Right cardiac atrium (tissue), 5 donors: ENCODE measurements around the gene LIMCH1. TPM values are rescaled to one million over a fixed set of nuclear protein-coding genes. Genes with fewer than 3 reads are reported as not detected.

ENCODE experiments used
- ATAC-seq, 2 donors: fragments of 200-7000 bp; cut with Tn5 transposase; one replicate each; pipeline versions ENCODE4 v1.8.0 to v1.9.1; 2020; ENCODE audit warnings: moderate library complexity in 2 of 2, mild to moderate bottlenecking in 1 of 2
- DNase-seq, 3 donors: peaks; one replicate each; pipeline ENCODE4 v3.0.0-alpha.2; 2020
- H3K27ac ChIP-seq: one replicate; pipeline ENCODE4 v1.5.1; 2013; ENCODE audit warnings: mild to moderate bottlenecking, low read length, control low read depth, moderate library complexity
- H3K27me3 ChIP-seq: one replicate; pipeline ENCODE4 v1.6.1; 2013; ENCODE audit not compliant: control insufficient read depth, insufficient read depth
- H3K4me1 ChIP-seq: one replicate; pipeline ENCODE4 v1.6.1; 2013; ENCODE audit warnings: low read length; ENCODE audit not compliant: control insufficient read depth, insufficient read depth
- H3K4me3 ChIP-seq: one replicate; pipeline ENCODE4 v1.5.1; 2013; ENCODE audit warnings: low read length, control low read depth
- H3K9me3 ChIP-seq: one replicate; pipeline ENCODE4 v1.6.1; 2013; ENCODE audit warnings: low read length; ENCODE audit not compliant: control insufficient read depth
- WGBS: extraction: QIAGEN DNeasy Blood & Tissue Kit; methylation state at CpG from one replicate; pipeline ENCODE4 v1.1.7; 2013; 5-methylcytosine and 5-hydroxymethylcytosine counted together
- intact Hi-C, 4 donors: fragments of 100-400 bp; cut with DNase I; formaldehyde crosslinking; loops; one replicate each; pipeline versions ENCODE4 v1.11.0 to v1.14.0; 2022 to 2023
- polyA plus RNA-seq: library from polyadenylated mRNA; stranded (reverse); fragments of 200-250 nt; gene quantifications from one replicate; pipeline ENCODE4 v1.2.3, GENCODE V29; 2013
- total RNA-seq, 4 donors: library from RNA; stranded (reverse); fragmentation: NEBNext Ultra II Directional; extraction: Animal tissue kit (Norgen Biotek cat#: 25700); gene quantifications; one replicate each; pipeline ENCODE4 v1.2.1, GENCODE V29; 2021
- donor health status: healthy with polysubstance abuse.
- donor health status: DM: no; HTN: yes; CAD: no.
- donor health status: DM: no; HTN: no; CAD: no.
- donor health status: DM: no; HTN: yes; CAD: no; lungs with severe emphysema.
- donor health status: DM: yes; HTN: yes; CAD: no.

Gene LIMCH1
- total and polyA plus RNA-seq, 5 donors: 43.3 to 248 (median 184) TPM

GRCh38 chr4:41542526-41543275 is 4.7 kb downstream of the LIMCH1 start:
- Histone ChIP-seq H3K9me3 (no peaks in the 10 kb centered on the region), H3K4me3 (no peak overlapping the region), H3K27me3 (no peaks in the 10 kb centered on the region), H3K4me1 (peaks cover 26% of the 10 kb centered on the region), H3K27ac (no peak overlapping the region)
- intact Hi-C loops: no loop called here
- no peak for ATAC-seq
- 40% methylated on average over 5 of the region's 5 CpGs for WGBS
- DNase-seq: no peak

GRCh38 chr4:41545238-41545637 is 7.3 kb downstream of the LIMCH1 start:
- DNase-seq: no peak
- peaks cover 13% of the 10 kb centered on the region for H3K4me1 ChIP-seq
- H3K27ac ChIP-seq: peak overlapping the region; percentile 68
- H3K4me3 ChIP-seq: no peak overlapping the region
- ATAC-seq: no peak
- intact Hi-C loops: no loop called here
- WGBS: 21% methylated on average over 6 of the region's 6 CpGs
- H3K9me3 ChIP-seq: no peaks in the 10 kb centered on the region
- no peaks in the 10 kb centered on the region for H3K27me3 ChIP-seq

GRCh38 chr4:41546638-41547037 is 8.7 kb downstream of the LIMCH1 start:
- Histone ChIP-seq H3K27me3 (no peaks in the 10 kb centered on the region), H3K4me1 (peaks cover 10% of the 10 kb centered on the region), H3K4me3 (no peak overlapping the region), H3K9me3 (no peaks in the 10 kb centered on the region), H3K27ac (no peak overlapping the region)
- intact Hi-C loops: no loop called here
- 90% methylated on average over 2 of the region's 2 CpGs for WGBS
- DNase-seq (no peak), ATAC-seq (no peak)

- H3K9me3 ChIP-seq: no peaks in the 10 kb centered on the region
- H3K27ac ChIP-seq: no peak overlapping the region
- no peak for ATAC-seq
- H3K4me3 ChIP-seq: no peak overlapping the region
- no peak for DNase-seq
- 87% methylated on average over 3 of the region's 3 CpGs for WGBS
- intact Hi-C loops: no loop called here
- H3K27me3 ChIP-seq: no peaks in the 10 kb centered on the region
- H3K4me1 ChIP-seq: peaks cover 7% of the 10 kb centered on the region
Measured at GRCh38 chr4:41548305-41548880, 10.4 kb downstream of the LIMCH1 start.

- Histone ChIP-seq H3K4me1 (peaks cover 4% of the 10 kb centered on the region), H3K27me3 (no peaks in the 10 kb centered on the region), H3K27ac (no peak overlapping the region), H3K4me3 (no peak overlapping the region), H3K9me3 (no peaks in the 10 kb centered on the region)
- intact Hi-C loops: no loop called here
- ATAC-seq: no peak
- no peak for DNase-seq
- WGBS: 56% methylated on average over 3 of the region's 3 CpGs
Measured at GRCh38 chr4:41549478-41549877, 11.5 kb downstream of the LIMCH1 start.

- ATAC-seq (peak; percentile 66 to 77), DNase-seq (no peak)
- no peak overlapping the region for H3K27ac ChIP-seq
- H3K27me3 ChIP-seq: no peaks in the 10 kb centered on the region
- intact Hi-C loops: no loop called here
- no peak overlapping the region for H3K4me3 ChIP-seq
- peaks cover 5% of the 10 kb centered on the region for H3K4me1 ChIP-seq
- no peaks in the 10 kb centered on the region for H3K9me3 ChIP-seq
Measured at GRCh38 chr4:41550308-41550707, 12.4 kb downstream of the LIMCH1 start.

GRCh38 chr4:41551536-41551935 is 13.6 kb downstream of the LIMCH1 start:
- ATAC-seq: no peak
- no peak overlapping the region for H3K27ac ChIP-seq
- H3K4me3 ChIP-seq: no peak overlapping the region
- WGBS: 88% methylated on average over 2 of the region's 2 CpGs
- no peaks in the 10 kb centered on the region for H3K9me3 ChIP-seq
- peaks cover 5% of the 10 kb centered on the region for H3K4me1 ChIP-seq
- intact Hi-C loops: no loop called here
- DNase-seq: no peak
- H3K27me3 ChIP-seq: no peaks in the 10 kb centered on the region

GRCh38 chr4:41554905-41555304 is 16.9 kb downstream of the LIMCH1 start:
- intact Hi-C loops: no loop called here
- no peak for DNase-seq
- 93% methylated on average over 4 of the region's 4 CpGs for WGBS
- H3K27me3 ChIP-seq: no peaks in the 10 kb centered on the region
- H3K27ac ChIP-seq: no peak overlapping the region
- peaks cover 9% of the 10 kb centered on the region for H3K4me1 ChIP-seq
- ATAC-seq: no peak
- H3K9me3 ChIP-seq: no peaks in the 10 kb centered on the region
- no peak overlapping the region for H3K4me3 ChIP-seq

- Histone ChIP-seq H3K27me3 (no peaks in the 10 kb centered on the region), H3K4me1 (peaks cover 9% of the 10 kb centered on the region), H3K9me3 (no peaks in the 10 kb centered on the region), H3K27ac (no peak overlapping the region), H3K4me3 (no peak overlapping the region)
- intact Hi-C loops: no loop called here
- 79% methylated on average over 1 of the region's 1 CpG for WGBS
- ATAC-seq (no peak), DNase-seq (no peak)
Measured at GRCh38 chr4:41556526-41556925, 18.6 kb downstream of the LIMCH1 start.

- no peak overlapping the region for H3K4me3 ChIP-seq
- no peaks in the 10 kb centered on the region for H3K27me3 ChIP-seq
- intact Hi-C loops: no loop called here
- DNase-seq (no peak), ATAC-seq (no peak)
- H3K4me1 ChIP-seq: peaks cover 9% of the 10 kb centered on the region
- H3K27ac ChIP-seq: no peak overlapping the region
- no peaks in the 10 kb centered on the region for H3K9me3 ChIP-seq
- WGBS: 57% methylated on average over 2 of the region's 2 CpGs
Measured at GRCh38 chr4:41559940-41560516, 22.1 kb downstream of the LIMCH1 start.

GRCh38 chr4:41561244-41561643 is 23.3 kb downstream of the LIMCH1 start:
- Histone ChIP-seq H3K9me3 (no peaks in the 10 kb centered on the region), H3K27ac (no peak overlapping the region), H3K27me3 (no peaks in the 10 kb centered on the region), H3K4me3 (no peak overlapping the region), H3K4me1 (peaks cover 9% of the 10 kb centered on the region)
- ATAC-seq (no peak), DNase-seq (no peak)
- WGBS: 94% methylated on average over 3 of the region's 3 CpGs
- intact Hi-C loops: no loop called here
